ENCODE results near the gene SLC38A7.
"Not testable (repeated sequence)": the region's sequence is repeated elsewhere in the genome, so short reads cannot be mapped to it uniquely, and the experiment has no call there.

SLC38A7 gene

GRCh38 chr16:58670946-58671583 lies 13.5 kb downstream of the SLC38A7 start:
- no peak for DNase-seq

GRCh38 chr16:58670177-58670576 lies 14.4 kb downstream of the SLC38A7 start:
- no peak for DNase-seq

DNA sequence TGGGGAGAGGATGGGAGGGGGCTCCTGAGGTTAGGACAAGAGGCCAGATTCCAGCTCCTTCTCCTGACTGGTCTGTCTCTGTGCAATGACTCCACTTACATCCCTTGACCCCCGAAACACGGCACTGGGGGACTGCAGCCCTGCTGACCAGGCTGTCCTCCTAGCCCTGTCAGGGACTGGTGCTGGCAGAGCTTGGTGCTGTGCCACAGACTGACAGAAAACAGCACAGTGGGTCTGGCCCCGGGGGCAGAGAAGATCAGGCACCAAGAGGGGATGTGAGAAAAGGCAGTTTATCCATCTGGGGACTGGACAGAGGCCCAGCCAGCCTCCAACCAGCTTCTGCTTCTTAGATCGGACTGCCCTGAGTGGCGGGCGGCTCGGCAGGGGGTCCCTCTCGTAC lies 19.4 kb downstream of the SLC38A7 start:
- no peak for DNase-seq

DNA sequence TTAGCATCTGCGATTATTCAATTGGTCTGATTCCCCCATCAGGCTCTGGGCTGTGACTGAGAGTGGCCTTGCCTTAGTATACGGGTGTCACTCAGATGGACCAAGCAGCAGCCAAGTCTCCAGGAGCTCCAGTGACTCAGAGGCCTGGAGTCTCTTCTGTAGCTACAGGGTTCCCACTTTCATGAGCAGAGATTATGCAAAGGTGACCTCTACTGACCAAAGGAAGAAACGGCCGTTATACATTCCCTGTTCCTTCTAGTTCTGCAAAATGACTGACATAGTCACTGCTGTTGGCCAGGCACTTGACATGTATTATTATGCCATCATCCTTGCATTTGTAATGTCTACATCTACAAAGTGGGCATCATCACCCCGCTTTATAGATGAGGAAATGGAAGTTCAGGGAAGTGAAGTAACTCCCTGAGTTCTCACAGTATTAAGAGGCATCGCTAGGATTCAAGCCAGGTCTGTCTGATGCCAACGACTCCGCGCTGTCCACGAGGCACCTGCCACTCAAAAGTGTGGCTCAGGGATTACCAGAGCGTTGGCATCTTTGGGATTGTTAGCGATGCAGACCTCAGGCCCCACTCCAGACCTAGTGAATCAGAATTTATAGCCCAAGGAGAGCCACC lies 23.3 kb downstream of the SLC38A7 start:
- DNase-seq: peak; percentile 65

GRCh38 chr16:58659911-58660310 lies 24.7 kb downstream of the SLC38A7 start:
- DNase-seq: not testable (repeated sequence)

- no peak for DNase-seq
Observed at GRCh38 chr16:58658796-58659211, 25.8 kb downstream of the SLC38A7 start.

DNA sequence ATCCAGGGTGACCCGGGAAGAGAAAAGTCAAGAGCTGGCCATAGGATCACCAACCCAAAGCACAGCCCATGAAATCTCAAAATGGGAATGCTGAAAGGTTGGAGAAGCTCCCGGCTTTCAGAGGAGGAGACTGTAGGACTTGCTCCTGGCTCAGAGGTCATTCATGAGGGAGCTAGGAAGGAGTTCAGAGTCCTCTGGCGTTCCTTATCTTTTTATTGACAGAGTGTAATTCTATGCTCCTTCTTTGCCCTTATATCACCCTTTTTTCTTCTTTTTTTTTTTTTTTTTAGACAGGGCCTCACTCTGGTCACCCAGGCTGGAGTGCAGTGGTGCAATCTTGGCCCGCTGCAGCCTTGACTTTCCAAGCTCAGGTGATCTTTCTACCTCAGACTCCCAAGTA lies 27.7 kb downstream of the SLC38A7 start:
- no peak for DNase-seq

GRCh38 chr16:58655215-58655596 lies 29.4 kb downstream of the SLC38A7 start:
- DNase-seq: no peak

DNA sequence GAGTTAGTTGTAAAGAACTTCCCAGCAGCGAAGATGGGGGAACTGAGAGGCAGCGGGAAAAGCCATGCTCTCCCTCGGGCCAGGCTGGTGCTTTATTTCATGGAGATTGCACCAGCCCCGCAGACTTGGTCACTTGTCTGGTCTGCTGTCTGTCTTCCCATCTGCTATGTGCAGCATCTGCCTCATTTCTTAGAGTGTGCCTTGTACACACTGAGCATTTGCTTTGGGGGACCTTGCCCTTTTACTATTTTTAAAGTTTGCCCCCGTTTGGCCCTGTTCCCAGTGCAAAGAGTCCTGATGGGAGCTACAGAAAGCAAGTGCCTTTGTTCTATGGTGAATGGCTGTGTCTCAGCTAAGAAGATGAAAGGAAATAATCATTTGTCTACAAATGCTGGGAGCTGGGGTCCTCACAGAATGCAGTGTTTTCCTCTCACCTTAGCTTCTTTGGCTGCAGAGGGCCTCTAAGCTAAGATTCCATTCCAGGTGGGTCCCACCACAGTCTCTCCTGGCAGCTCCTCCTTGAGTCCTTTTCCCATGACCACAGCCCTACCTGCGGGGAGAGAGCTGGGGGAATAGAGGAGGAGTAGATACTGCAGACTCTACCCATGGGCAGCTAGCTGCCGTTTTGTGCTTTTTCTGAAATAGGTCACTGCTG lies 29.9 kb downstream of the SLC38A7 start:
- no peak for DNase-seq

DNA sequence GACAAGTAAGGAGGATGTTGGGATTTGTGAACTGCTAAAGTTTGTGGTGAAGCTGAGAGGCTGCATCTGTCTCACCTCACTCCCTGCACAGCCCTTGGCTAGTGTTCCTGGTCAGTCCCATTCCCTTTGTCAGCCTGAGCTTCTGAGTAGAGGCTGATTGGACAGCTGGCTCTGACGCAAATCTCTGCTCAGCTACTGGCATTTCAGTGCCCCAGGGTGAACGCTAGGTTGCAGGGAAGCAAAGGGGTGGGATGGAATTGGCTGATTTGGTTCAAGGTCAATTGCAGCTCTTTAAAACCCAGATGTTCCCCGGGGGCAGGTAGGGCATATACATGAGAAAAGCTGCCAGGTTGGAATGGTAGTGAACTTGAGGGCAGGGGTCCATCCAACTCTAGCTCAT lies 31.8 kb downstream of the SLC38A7 start:
- no peak for DNase-seq

GRCh38 chr16:58651965-58652348 lies 32.6 kb downstream of the SLC38A7 start:
- DNase-seq: no peak

DNA sequence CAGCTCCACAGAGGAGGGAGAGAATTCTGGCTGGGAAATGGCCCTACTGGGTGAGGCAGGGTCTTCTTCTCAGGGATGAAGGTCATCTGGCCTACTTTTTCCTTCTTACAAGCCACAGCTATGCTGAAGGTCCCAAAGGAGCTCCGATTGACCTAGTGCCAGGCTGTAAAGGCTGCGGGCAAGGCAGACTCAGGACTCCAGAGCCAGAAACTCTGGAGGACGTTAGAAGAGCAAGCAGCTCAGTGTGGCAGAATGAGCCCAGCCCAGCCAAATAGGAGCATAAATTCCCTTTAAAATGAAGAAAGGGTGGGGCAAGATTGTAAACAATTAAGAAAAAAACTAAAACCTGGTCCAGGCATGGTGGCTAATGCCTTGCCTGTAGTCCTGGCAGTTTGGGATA lies 34.9 kb downstream of the SLC38A7 start:
- no peak for DNase-seq

DNA sequence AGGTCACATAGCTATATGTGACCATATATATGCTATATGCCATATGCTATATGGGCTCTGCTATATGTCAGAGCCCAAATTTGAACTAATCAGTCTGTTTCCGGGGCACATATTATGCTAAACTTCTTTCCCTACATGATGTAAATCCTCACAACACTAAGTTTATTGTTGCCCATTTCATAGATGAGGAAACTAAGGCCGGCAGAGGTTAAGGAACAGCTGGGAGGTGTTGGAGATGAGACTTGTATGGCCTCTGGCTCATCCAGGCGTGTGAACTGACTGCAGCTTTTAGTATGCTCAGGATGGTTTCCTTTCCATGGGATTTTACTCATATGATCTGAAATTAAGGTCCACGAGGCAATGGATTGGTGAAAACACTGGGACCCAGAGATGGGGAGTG lies 37.5 kb downstream of the SLC38A7 start:
- no peak for DNase-seq

GRCh38 chr16:58644765-58645487 lies 39.6 kb downstream of the SLC38A7 start:
- no peak for DNase-seq

- no peak for DNase-seq
Observed at GRCh38 chr16:58644108-58644507, 40.5 kb downstream of the SLC38A7 start.

DNA sequence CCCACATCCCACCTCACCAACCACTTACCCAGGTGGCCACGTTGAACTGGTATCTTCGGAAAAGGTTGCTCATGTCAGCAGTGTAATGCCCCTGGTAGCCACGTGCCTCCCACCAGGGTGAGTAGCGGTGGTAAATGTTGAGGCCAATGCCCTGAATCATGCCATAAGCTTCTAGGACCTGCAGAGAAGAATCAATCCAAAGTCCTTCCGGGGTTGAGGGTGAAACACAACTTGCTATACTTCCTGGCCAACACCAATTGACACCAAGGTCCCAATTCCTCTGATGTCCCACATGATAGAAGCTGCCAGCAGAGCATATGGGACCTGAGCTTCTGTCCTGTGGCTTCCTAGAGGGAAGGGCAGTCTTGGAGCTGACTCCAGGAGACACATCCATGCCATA lies 43.6 kb downstream of the SLC38A7 start:
- no peak for DNase-seq

DNA sequence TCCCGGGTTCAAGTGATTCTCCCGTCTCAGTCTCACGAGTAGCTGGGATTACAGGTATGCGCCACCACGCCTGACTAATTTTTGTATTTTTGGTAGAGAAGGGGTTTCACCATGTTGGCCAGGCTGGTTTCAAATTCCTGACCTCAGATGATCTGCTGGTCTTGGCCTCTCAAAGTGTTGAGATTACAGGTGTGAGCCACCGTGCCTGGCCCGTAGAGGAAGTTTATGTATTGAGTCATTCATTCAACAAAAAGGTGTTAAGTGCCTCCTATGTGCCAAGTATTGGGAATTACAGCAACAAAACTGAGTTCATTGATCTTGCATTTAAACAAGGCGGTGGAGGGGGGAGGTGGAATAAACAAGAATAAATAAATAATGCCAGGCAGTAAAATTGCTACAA lies 44.7 kb downstream of the SLC38A7 start:
- DNase-seq: no peak

GRCh38 chr16:58639230-58639629 lies 45.3 kb downstream of the SLC38A7 start:
- DNase-seq: no peak

DNA sequence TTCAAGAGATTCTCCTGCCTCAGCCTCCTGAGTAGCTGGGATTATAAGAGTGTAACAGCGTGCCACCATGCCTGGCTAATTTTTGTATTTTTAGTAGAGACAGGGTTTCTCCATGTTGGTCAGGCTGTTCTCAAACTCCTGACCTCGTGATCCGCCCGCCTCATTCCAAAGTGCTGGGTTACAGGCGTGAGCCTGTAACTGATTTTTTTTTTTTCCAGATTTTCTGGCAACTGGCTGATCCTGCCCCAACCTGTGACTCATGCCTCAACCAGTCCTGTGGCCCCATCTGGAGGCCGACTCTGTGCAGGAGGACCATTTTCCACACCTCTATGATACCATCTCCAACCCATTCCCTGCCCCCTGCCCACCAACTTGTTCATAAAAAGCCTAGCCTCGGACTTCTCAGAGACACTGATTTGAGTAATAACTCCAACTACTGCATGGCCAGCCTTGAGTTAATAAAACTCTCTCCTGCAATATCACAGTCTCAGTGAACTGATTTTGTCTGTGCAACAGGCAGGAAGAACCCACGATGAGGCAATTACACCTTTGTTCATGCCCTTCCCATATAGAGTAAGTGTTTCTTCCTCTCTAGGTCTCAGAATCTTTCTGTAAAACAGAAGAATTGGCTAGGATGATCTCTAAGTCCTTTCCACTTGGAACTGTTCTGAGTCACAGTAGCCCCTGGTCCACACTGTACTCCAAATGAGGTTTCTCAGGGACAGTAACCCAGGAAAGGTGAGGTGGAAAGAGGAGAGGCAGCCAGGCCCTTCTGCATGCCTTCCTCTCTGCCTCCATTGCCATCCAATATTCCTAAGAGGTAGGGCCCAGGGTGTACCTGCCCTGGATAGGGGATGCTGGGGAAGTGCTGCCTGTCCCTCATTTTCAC lies 46.2 kb downstream of the SLC38A7 start:
- DNase-seq: peak; percentile 21

DNA sequence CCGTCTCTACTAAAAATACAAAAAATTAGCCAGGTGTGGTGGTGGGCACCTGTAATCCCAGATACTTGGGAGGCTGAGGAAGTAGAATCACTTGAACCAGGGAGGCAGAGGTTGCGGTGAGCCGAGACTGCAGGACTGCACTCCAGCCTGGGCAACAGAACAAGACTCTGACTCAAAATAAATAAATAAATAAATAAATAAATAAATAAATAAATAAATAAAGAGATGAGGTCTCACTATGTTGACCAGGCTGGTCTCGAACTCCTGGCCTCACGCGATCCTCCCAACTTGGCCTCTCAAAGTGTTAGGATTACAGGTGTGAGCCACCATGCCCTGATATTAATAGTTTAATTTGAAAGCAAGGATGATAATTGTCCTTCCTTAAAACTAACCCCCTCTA lies 47.5 kb downstream of the SLC38A7 start:
- not testable (repeated sequence) for DNase-seq

DNA sequence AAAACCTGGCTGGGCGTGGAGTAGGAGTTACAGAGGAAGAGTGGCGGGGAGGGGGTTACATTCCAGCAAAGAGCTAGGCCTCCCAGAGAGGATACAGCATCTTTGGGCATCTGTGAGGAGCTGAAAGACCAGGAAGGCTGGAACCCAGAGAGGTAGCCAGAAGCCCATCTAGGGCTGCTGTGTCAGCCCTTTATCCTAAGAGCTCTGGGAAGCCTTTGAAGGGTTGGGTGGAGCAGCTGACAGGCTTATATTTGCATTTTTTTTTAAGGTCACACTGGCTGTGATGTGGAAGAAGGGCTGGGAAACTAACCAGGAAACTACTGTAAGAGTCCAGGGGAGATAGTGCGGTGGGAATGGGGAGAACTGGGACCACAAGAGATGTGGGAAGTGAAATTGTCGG lies 48.1 kb downstream of the SLC38A7 start:
- no peak for DNase-seq

DNA sequence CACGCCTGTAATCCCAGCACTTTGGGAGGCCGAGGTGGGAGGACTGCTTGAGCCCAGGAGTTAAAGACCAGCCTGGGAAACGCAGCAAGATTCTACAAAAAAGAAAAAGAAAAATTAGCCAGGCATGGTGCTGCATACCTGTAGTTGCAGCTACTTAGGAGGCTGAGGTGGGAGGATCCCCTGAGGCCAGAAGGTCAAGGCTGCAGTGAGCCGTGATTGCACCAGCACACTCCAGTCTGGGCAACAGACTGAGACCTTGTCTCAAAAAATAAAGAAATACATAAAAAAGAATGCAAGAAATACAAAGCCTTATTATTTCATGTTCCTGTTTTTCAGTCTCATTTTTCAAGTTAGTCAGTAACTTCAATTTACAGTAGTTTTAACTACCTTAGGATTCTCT lies 49.1 kb downstream of the SLC38A7 start:
- no peak for DNase-seq

Measured in right hindlimb (tissue), 1 donor.